GM12891 (cell line): ENCODE data around the gene ABHD3.

Experiments
- POLR2AphosphoS5 ChIP-seq: IDR thresholded peaks from 2 replicates; pipeline ENCODE4 v1.6.1; 2011; ENCODE audit warnings: low read depth, low read length, control low read depth
- TAF1 ChIP-seq: IDR thresholded peaks from 2 replicates; pipeline ENCODE4 v1.6.1; 2011; ENCODE audit warnings: low read depth, low read length, control low read depth

- no peak for TF ChIP-seq TAF1
- no peak for TF ChIP-seq POLR2AphosphoS5
Observed at GRCh38 chr18:21636769-21637168, 67.8 kb downstream of the ABHD3 start.
